Measurements from ENCODE around the gene SPN.
"Not testable (repeated sequence)": the region's sequence is repeated elsewhere in the genome, so short reads cannot be mapped to it uniquely, and the experiment has no call there.

Gene SPN

GRCh38 chr16:29646947-29647346 is 16.1 kb upstream of the SPN start:
- DNase-seq (ENCODE audit: low read depth), result no peak

GRCh38 chr16:29649588-29650494 is 13.2 kb upstream of the SPN start:
- DNase-seq (ENCODE audit: low read depth), result no peak

- DNase-seq (ENCODE audit: low read depth), result no peak
These were observed 12.3 kb upstream of the SPN start for GRCh38 chr16:29650771-29651170.

- no peak for DNase-seq (ENCODE audit: low read depth)
These were observed 11.2 kb upstream of the SPN start for GRCh38 chr16:29651774-29652349.

GRCh38 chr16:29653471-29653870 is 9.6 kb upstream of the SPN start:
- DNase-seq (ENCODE audit: low read depth), result no peak

- DNase-seq (ENCODE audit: low read depth), result not testable (repeated sequence)
These were observed 9.2 kb upstream of the SPN start for GRCh38 chr16:29653890-29654289.

- no peak for DNase-seq (ENCODE audit: low read depth)
These were observed 6.1 kb upstream of the SPN start for GRCh38 chr16:29656688-29657523.

GRCh38 chr16:29658705-29659104 is 4.3 kb upstream of the SPN start:
- DNase-seq (ENCODE audit: low read depth), result no peak

- DNase-seq (ENCODE audit: low read depth), result no peak
These were observed 883 bp upstream of the SPN start for GRCh38 chr16:29662000-29662728.

GRCh38 chr16:29662729-29663015 is 375 bp upstream of the SPN start:
- DNase-seq (ENCODE audit: low read depth), result no peak

- DNase-seq (ENCODE audit: low read depth), result no peak
These were observed 702 bp downstream of the SPN start for GRCh38 chr16:29663807-29664090.

GRCh38 chr16:29664091-29664921 is 1.3 kb downstream of the SPN start:
- DNase-seq (ENCODE audit: low read depth), result no peak

- DNase-seq (ENCODE audit: low read depth), result no peak
These were observed 2.4 kb downstream of the SPN start for GRCh38 chr16:29665294-29666077.

- not testable (repeated sequence) for DNase-seq (ENCODE audit: low read depth)
These were observed 4.2 kb downstream of the SPN start for GRCh38 chr16:29667322-29667610.

- no peak for DNase-seq (ENCODE audit: low read depth)
These were observed 4.7 kb downstream of the SPN start for GRCh38 chr16:29667755-29668154.

GRCh38 chr16:29668267-29668666 is 5.2 kb downstream of the SPN start:
- no peak for DNase-seq (ENCODE audit: low read depth)

- DNase-seq (ENCODE audit: low read depth), result no peak
These were observed 10.5 kb downstream of the SPN start for GRCh38 chr16:29673501-29673900.

- no peak for DNase-seq (ENCODE audit: low read depth)
These were observed 11.1 kb downstream of the SPN start for GRCh38 chr16:29674188-29674587.

GRCh38 chr16:29675811-29676643 is 13.0 kb downstream of the SPN start:
- DNase-seq (ENCODE audit: low read depth), result no peak
